Forelimb muscle (tissue), 1 donor: ENCODE results near the gene THAP7. TPM values are rescaled to one million over a fixed set of nuclear protein-coding genes. Genes with fewer than 3 reads are reported as not detected.

Source experiments
- DNase-seq: peaks from one replicate; pipeline ENCODE4 v3.0.0-alpha.2; 2013; ENCODE audit warnings: low read depth
- polyA plus RNA-seq: library from polyadenylated mRNA; unstranded; fragments of 120-200 nt; gene quantifications from one replicate; pipeline ENCODE4 v1.2.1, GENCODE V29; 2013; ENCODE audit not compliant: insufficient read length

Gene THAP7
- polyA plus RNA-seq, 1 donor, result 15.5 TPM

GRCh38 chr22:20965104-20965887, 36.6 kb downstream of the THAP7 start:
- no peak for DNase-seq

DNA sequence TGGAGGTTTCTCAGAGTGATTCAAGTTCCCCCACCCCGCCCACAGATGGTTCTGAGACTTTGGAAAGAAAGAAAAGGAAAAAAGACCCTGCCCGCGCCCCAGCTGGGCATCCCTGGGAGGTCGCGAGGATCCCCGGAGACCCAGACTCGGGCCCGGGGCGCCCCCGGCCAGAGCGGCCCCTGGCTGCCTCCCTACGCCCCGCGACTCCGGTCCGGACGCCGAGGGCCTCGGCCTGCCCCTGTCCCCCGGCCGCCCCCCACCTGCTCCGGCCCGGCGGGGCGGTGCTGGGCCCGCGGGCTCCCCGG, 37.2 kb downstream of the THAP7 start:
- DNase-seq, result no peak

DNA sequence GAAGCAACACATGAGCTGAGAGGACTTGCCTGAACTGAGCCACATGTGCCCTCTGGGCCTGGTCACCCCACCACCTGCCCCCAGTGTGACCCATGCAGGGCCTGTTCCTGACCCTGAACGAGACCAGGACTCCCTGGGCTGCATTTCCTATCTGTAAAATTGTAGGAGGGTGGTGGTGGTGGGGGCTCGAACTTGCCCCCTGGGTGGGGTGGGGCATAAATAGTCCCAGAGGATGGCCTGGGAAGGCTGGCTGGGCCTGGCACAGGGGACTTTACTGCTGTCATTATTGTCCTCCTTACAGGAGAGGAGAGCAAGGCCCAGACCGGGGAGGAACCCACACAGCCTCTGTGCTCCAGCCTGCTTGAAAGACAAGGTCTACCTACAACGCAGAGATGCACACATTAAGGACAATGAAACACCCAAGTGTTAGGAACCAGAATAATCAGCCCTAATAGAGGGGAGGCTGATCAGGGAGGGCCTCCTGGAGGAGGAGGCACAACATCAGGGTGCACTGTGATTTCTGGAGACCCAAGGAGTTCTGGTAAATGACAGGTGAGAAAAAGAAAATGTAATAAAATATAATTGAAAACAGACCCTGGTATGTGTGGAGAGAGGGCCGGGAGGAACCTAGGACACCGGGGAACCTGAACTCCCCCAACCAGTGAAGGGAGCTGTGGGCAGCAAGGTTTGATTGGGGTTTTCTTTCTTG, 37.7 kb downstream of the THAP7 start:
- no peak for DNase-seq

DNA sequence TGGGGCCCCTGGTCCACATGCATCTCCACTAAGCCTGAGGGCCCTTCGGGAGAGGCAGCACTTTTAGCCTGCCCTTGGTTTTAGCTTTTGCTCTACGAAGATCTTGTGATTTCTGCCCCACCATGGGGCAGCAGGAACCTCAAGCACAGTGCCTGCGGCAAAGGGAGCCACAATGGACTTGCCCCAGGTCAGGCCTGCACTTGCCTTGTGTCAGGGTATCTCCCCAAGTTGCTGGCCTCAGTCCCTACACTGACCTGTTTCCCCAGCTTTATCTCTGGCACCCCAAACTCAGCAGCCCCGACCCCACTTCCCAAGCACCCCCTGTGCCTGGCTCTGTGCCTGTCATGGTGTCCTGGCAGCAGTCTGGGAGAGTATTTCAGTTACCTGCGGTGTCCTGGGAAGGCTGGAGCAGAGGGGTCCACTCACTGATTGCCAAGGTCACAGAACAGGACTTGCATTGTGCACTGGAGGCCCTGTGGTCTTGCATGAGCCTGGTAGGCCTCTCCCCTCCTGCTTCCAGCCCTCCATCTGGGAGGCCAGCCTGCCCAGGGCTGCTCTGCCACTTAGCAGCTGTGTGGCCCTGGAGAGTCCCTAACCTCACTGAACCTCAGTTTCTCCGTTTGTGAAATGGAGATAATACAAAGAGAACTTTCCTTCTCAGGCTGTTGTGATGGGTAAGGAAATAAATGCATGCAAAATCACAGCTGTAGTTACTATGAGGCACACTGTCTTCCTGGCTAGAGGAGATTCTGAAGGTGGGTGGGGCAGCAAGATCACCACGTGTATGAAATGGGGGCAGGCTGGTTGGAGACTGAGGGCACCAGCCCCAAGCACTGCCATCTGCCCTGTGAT, 38.5 kb downstream of the THAP7 start:
- no peak for DNase-seq

DNA sequence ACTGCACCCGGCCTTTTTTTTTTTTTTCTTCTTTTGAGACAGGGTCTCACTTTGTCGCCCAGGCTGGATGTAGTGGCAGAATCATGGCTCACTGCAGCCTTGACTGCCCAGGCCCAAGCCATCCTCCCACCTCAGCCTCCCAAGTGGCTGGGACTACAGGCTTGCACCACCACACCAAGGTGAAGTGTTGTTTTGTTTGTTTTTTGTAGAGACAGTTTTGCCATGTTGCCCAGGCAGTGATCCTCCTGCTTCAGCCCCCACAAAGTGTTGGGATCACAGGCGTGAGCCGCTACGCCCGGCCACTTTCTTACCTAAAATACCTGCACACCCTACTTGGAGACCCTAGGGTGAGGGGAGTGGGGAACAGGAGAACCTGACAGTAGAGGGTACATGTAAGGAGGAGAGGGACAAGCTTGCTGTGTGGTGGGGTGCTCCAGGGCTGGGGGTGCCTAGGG, 39.4 kb downstream of the THAP7 start:
- DNase-seq, result no peak

- DNase-seq, result no peak
Measured at GRCh38 chr22:20960609-20961008, 41.3 kb downstream of the THAP7 start.

DNA sequence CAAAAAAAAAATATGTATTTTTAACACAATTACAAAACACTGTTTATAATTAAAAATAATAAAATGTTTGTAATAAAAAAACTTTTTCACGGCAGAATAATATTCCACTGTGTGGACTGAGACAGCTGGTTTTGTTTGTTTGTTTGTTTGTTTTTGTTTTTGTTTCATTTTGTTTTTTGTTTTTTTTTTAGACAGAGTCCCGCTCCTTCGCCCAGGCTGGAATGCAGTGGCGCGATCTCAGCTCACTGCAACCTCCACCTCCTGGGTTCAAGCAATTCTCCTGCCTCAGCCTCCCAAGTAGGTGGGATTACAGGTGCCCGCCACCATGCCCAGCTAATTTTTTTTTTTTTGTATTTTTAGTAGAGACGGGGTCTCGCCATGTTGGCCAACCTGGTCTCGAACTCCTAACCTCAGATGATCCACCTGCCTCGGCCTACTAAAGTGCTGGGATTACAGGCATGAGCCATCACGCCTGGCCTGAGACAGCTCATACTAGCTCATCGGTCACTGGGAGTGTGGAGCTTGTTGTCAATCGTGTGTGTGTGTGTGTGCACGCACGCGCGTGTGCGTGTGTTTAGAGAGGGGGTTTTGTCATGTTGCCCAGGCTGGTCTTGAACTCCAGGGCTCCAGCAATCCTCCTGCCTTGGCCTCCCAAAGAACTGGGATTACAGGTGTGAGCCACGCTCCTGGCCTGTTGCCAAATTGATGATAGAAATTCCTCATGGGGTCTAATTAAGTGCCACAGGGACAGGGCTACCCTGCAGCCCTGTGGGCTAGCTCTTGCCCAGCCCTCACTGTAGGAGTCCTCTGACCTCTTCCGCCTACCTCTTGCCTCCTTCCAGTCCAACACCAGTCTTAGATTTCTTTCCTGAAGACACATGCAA, 42.1 kb downstream of the THAP7 start:
- DNase-seq, result no peak

DNA sequence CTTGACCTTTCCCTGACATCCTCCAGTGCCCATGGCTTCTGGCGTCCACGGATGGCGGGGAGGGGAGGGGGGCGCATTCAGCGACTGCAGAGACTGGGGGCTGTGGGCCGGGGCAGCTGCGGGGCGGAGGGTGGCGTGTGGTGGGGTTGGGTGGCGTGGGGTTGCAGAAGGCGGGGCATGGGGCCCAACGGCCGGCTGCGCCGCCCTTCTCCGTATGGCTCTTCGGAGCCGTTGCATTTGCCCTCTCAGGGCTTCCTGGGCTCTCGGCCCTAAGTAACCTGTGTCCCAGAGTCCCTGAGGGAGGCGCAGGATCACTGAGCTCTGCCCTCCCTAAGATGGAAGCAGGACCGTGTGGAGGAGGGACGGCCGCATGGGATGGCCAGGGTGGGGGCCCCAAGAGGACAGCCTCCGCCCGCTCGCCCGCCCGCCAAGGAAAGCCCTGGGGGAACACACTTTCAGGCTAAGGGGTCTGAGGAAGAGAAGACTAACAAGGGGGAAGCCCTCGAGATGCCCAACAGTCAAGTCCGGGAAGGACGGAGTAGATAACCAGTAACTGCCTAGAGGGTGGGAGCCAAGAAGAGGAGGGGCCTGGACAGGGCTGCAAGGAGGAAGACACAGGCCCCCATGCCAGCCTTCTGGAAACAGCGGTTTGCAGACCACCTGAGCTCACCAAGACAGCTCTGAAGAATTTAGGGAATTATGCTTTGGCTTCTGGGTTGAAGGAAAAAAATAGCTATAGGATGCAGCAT, 44.1 kb downstream of the THAP7 start:
- DNase-seq, result no peak

DNA sequence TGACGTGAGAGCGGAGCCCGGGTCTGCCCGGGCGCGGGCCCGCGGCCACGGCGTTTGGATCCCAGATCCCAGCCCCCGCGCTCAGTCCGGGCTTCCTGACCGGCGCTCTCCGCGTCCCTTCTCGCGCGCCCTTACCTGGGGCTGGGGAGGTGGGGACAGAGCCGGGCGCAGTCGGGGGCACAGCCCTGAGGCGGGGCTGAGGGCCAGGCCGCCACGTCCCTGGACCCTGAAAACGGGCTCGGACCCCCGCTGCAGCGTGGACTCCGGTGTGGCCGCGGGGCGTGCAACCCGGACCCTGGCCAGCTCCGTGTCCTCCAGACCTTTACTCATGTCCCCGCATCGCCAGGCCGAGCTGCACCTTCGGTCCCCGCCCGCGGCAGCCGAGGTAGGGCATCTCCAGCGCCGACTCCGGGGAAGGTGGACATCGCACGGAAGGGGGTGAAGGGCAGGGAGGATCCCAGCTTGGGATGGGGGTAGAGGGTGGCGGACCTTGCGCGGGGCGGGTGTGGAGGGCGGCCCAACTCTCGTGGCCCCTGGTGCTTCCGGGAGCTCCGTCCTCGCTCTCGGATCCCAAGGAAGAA, 44.7 kb downstream of the THAP7 start:
- no peak for DNase-seq

DNA sequence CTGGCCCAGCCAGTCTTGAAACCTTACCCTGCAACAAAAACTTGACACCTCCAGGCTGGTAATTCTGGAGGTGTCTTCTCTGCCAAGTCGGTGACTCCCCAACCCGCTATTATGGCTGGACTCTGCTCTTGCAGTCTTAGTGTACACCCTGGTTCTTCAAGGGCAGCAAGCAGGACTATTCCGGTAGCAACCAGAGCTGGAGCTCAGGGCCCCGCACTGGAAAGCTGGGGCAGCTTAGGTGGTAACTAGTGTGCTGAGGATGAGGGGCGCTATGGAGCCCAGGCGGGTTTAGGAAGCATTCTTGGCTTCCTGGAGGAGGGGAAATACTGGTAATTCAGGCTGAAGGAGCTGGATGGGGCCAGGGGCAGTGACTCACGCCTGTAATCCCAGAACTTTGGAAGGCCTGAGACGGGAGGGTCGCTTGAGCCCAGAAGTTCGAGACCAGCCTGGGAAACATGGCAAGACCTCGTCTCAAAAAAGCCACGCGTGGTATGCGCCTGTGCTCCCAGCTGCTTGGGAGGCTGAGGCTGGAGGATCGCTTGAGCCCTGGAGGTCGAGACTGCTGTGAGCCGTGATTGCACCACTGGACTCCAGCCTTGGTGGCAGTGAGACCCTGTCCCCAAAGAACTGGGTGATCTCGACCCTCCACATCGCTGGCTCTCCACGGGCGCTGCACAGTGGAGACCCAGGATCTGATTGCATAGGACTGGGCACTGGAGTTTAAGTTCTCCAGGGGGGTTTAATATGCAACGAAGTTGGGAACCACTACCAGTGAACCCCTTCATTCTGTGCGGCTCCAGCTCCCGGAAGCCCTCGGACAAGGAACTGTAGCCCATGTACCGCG, 45.4 kb downstream of the THAP7 start:
- DNase-seq, result no peak

- DNase-seq, result no peak
Measured at GRCh38 chr22:20955548-20955947, 46.4 kb downstream of the THAP7 start.

GRCh38 chr22:20953668-20954500, 48.0 kb downstream of the THAP7 start:
- no peak for DNase-seq

GRCh38 chr22:20953342-20953608, 48.6 kb downstream of the THAP7 start:
- no peak for DNase-seq

DNA sequence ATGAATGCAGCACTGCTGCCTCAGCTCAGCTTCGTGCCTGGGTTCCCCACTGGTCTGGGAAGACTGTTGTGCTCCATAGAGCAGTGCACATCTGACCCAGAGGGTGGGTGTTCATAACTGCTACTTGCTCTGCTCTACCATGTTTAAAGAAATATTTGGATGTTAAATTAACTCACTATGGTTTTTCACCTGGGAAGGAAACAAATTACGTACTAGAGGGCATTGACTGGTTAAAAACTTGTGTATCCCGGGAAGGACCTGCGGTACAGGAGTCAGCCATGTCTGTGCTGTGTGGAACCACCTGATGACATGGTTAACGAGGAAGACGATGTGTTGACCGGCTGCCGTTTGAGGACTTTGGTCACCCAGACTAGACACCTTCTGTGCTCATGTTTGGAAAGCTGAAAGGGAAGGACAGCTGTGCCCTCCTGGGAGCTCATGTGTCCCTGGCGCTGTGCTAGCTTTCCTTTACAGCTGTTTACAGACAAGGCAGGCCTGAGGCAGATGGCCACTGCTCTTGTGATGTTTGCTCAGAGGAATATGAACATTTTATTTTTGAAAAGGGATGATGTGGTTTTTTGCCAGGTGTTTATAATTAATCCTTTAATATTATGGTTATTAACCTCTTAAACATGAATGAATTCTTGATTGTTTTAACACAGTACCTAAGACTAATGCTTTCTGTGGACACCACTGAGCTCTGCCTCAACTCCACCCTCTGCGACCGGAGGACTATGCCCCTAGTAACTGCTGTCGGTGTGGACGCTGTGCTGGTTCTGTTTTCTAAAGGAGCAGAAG, 49.2 kb downstream of the THAP7 start:
- DNase-seq, result no peak

DNA sequence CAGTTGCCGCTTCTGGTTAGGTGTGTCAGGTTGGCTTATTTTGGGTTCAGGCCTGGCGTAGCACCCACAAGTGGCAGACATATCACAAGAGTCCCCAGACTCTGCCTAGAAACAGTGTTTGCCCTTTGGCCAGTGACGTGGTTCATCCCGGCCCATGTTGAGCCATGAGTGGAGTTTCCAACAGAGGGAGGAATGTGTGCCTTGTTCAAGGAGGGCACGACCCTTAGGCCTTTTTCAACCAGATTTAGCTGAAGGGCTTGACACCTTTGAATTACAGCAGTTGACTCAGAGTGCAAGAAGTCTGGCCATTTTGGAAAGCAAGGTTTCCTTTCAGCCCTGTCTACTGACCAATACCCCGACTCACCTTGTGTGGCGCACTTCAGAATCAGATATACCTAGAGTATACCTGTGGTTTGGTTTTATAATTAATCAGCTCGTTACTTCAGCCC, 50.0 kb downstream of the THAP7 start:
- no peak for DNase-seq

DNA sequence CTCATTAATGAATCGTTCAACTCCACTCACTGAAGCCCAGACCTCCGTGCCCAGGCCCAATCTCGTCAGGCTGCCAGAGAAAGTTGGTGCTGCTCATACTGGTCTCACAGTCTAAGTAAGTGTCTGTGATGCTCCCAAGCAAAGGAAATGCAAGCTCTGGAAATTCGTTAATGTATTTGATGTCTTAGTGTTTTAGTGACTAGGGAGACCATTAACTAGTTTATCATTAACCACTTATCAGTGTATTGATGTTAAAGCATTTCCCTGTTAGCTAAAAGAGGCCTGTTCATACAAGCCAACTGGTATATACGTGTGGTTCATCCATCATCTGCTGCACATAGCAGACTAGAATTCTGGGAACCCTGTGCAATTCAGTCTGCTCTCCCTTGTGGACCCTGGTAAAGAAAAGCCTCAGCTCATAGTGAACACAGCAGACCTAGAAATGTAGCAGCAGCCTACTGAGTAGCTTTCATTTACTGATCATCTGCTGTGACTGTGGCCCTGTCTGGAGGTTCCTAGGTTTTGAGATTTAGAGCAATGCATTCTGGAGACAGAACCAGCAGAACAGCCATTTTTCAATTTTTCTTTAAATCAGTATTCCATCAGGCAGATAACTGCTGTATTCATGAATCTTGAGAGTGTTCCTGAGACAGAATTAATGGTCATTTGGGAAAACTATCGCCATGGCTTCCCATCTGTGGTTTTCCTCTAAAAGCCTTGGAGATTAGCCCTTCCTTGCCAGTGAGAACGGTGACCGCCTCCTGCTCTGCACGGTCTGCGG, 50.6 kb downstream of the THAP7 start:
- DNase-seq, result no peak

DNA sequence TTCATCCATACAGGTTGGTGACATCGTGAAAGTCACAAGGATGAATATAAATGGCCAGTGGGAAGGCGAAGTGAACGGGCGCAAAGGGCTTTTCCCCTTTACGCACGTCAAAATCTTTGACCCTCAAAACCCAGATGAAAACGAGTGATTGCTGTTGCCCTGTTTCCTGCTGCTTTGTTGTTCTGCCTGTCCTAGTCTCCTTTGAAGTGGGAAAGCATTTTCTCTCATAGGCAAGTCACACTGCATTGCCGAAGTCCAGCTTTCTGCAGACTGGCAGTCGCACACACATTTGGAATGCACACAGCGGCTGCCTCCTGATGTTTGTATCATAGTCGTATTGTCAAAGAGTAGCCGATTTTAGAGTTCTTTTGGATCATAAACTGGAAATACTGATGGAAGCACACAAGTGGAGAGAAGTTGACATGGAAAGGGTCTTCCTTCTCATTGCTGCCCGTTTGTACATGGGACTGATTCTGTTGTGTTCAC, 52.2 kb downstream of the THAP7 start:
- no peak for DNase-seq
